ENCODE measurements around the gene NFIB.

Gene NFIB

GRCh38 chr9:14236591-14236990, 77.3 kb downstream of the NFIB start:
- no peak for DNase-seq

GRCh38 chr9:14232111-14232510, 81.8 kb downstream of the NFIB start:
- DNase-seq = no peak

- no peak for DNase-seq
Measured at GRCh38 chr9:14231196-14231990, 82.5 kb downstream of the NFIB start.

- DNase-seq = no peak
Measured at GRCh38 chr9:14228602-14229001, 85.3 kb downstream of the NFIB start.

DNA sequence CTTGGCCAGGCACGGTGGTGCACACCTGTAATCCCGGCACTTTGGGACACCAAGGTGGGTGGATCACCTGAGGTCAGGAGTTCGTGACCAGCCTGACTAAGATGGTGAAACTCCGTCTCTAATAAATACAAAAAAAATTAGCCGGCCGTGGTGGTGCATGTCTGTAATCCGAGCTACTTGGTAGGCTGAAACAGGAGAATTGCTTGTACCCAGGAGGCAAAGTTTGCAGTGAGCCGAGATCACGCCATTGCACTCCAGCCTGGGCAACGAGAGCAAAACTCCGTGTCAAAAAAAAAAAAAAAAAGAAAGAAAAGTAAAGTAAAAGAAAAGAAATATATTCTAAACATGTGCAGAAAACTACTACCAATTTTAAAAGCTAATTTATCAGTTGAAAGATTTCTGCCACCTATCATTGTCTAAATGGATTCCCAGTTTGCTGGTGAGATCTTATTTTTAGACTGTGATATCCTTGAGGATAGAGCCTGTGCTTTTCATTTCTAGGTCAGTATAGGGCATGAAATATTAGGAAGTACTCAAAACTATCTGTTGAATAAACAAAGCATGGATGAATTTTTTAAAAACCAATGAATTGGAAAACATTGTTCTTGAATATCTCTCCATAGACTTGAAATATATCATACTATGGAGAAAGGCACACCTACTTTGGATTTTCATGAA, 86.9 kb downstream of the NFIB start:
- DNase-seq = no peak

DNA sequence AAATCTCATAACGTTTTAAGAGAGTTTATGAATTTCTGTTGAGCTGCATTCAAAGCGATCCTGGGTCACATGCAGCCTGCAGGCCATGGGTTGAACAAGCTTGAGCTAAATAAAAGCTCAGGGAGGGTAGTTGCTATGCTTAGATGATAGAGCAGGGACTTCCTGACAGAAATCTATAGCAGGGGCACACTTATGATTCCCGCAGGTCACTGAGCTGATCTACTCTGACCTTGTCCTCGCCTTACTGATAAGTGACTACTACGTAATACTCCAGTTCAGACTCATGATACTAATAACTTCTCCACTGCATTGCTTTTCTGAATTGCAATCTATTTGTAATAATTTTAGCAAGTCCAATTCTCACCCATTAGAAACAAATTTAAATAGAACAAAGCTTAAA, 90.9 kb downstream of the NFIB start:
- no peak for DNase-seq

DNA sequence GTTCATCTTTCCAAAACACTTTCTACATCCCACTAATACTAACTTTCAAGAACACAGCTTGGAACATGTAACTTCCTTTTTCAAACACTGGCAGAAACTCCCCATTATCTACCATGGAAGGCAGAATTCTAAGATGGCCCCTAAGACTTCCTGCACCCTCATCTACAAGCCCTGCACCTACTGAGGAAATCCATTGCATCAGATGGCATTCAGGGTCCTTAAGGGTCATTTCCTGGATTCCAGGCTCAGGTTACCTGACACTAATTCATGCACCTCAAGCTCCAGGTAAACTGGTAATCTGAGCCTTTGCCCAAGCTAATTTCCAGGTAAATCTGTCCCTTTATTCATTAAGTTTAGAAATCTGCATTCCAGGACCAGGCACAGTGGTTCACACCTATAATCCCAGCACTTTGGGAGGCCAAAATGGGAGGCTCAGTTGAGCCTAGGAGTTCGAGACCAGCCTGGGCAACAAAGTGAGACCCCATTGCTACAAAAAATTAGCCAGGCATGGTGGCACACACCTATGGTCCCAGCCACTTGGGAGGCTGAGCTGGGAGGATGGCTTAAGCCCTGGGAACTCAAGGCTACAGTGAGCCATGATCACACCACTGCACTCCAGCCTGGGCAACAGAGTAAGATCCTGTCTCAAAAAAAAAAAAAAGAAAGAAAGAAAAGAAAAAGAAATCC, 91.6 kb downstream of the NFIB start:
- no peak for DNase-seq

DNA sequence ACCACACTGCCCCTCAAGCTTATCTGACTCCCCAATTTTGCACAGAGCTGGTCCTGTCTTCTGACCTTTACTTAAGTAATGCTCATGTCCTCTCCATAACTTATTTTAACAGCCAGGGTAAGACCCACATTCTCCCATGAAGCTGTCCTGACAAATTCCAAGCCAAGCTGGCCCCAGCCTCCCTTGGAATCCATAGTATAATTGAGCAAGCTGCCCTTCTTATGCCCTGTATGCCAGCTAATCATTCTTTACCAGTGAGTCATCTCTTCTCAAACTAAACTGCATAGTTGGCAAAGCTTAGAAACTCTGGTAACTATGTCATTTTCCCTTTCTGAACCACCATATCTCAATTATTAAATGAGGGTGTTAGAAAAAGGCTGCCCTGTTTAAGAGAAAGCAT, 92.4 kb downstream of the NFIB start:
- DNase-seq = no peak

- no peak for DNase-seq
Measured at GRCh38 chr9:14221119-14221518, 92.8 kb downstream of the NFIB start.

DNA sequence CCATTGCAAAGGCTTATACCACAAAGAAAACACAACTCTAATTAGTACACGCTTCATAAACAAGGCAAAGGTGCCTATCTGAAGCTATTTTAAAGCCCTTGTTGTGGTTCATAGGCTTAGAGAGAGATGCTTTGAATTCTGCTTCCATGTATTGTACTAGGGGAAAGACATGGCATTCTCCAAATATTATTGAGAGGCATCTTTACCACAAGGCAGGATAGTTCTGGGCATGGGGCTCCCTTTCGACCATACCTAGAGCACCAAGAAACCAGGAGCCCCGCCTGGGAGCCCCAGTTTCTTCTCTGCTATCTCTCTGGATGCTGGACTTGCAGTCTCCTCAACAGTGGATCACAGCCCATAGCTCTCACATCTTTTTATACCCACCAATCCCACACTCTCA, 93.7 kb downstream of the NFIB start:
- no peak for DNase-seq

- DNase-seq = no peak
Measured at GRCh38 chr9:14219850-14220249, 94.1 kb downstream of the NFIB start.

GRCh38 chr9:14218253-14218652, 95.7 kb downstream of the NFIB start:
- no peak for DNase-seq

DNA sequence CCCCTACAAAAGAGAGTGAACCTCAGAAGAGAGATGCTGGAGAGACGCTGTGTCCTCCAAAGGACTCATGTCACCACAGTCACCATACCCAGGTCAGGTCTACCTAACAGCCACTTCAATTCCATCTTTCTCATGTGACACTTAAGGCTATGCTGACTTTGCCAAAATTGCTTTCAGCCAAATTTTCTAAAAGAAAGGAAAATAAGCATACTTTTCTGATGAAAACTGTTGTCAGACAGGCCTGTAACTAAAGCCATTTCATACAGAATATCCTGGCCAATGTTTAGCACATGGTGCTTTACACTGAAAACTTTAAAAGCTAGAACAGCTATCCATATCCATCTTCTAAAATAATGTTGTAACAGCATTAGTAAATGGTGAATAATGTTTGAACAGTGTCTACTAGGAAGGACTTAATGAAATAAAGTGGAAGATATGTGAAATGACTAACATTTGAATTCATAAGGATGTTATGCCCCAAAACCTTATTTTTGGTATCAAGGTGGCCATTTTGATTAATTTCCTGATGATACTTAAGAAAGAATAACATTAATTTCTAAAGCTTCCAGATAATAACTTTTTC, 97.2 kb downstream of the NFIB start:
- no peak for DNase-seq

DNA sequence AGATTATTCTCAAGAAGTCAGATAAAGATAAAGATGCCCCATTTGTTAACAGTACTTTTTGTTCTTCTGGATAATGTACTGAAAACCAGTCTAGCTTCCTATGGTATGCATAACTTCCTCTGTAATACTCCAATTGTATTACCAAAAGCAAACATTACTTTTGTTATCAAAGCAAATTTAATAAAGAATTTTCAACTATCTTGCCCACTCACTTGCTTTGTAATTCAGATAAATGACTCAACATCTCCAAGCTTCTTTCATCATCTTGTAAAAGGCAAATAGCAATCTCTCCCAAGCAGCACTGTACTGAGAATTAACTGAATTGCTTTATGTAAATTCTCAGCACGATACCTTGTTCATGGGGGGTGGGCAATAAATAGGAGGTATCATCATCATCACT, 98.3 kb downstream of the NFIB start:
- DNase-seq = no peak

DNA sequence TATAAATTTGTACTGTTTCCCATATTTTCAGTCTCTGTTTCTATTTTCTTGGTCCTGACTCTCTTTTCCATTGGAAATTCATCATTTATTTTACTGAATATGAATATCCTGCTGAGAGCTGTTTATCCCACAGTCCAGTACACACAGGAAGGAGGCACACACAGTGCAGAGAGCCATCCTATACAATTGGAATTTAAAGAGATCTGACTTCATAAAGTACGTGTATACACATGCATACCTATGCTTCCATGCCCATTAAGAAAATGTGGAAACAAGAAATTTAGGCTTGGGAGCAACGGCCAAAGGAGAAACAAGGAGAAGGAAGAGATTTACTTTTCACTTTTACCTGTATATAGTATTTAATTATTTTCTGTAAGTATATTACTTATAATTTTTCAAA, 99.2 kb downstream of the NFIB start:
- DNase-seq = no peak

GRCh38 chr9:14214065-14214684, 99.8 kb downstream of the NFIB start:
- DNase-seq = no peak

DNA sequence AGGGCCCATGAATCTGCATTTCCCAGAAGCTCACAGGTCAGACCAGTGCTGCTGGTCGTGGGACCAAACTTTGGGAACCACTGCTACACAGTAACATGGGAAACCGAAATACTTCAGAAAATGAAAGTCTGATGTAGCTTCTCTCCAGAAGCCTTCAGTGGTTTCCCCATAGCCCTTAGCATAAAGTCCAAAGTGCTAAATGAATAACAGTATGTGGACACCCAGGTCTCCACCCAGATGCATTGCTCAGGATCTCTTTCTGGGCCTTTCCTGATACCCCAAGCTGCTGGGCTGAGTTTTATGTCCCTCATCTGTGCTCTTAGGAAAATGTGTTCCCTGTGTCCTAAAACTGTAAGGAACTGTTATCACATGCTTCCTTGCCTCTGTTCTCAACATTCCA, 100.4 kb downstream of the NFIB start:
- DNase-seq = no peak

GRCh38 chr9:14212697-14213420, 101.1 kb downstream of the NFIB start:
- DNase-seq = no peak

DNA sequence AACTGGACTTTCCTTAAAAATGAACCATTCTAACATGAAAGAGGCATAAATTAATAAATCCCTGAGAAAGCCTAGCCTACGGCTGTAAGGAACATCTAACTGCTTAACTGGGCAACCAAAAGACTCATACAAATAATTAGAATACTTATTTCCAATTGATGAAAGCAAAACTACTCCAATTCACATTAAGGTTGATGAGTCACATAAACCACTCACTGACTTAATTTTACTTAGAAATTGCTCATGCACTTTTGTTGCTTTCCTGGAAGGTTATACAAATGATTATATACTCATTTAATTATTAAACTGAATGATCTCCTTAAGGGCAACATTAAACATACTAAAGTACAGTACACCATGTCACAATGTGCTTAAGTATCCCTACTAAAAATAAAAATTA, 101.9 kb downstream of the NFIB start:
- DNase-seq = no peak

DNA sequence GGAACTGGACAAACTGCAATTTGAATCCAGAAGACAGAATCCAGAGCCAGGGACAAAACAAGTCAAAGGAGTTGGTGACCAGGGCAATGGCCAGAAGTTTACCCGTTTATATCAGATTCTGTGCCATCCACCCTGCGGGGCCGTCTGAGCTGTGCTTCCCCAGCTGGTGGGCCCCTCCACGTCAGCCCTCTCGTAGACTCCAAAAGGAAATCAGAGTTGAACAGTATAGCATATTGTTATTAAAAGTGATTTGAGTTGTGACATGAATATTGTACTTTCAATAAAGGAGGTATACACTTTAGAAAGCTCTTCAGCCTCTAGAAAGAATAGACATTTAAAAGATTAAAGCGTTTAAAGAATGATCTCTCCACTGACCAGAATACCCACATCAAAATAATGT, 102.4 kb downstream of the NFIB start:
- no peak for DNase-seq

DNA sequence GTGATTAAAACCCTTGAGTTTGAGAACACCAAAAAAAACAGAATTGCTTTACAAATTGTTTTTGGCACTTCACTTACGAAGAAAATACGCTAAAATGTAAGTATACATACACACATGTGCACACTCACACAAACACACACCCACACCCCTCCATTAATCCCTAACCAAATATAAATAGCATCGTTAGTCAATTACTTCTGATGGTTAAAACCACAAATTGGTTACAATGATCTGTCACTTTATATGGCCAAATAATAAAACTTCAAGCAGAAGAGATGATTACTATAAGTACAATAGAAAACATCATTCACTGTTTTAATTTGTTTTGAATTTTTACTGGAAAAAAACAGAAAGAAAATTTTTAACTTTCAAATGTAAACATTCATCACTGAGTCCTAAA, 103.5 kb downstream of the NFIB start:
- no peak for DNase-seq

Measured in activated CD4-positive, alpha-beta T cell treated with anti-CD3 and anti-CD28 coated beads for 48 hours (primary cell).